Type B pancreatic cell (in vitro differentiated cells): Measurements from ENCODE around the gene STK17B. TPM values are rescaled to one million over a fixed set of nuclear protein-coding genes. Genes with fewer than 3 reads are reported as not detected.

ENCODE experiments used
- DNase-seq: peaks from one replicate; pipeline ENCODE4 v3.0.0; 2021; ENCODE audit warnings: mixed read lengths; ENCODE audit not compliant: unreplicated experiment; ENCODE audit errors: extremely low spot score
- H3K27ac Mint-ChIP-seq: 2 replicates; pipeline ENCODE4 v1.8.0; 2021; ENCODE audit warnings: mild to moderate bottlenecking, mixed read lengths
- H3K27me3 Mint-ChIP-seq: 2 replicates; pipeline ENCODE4 v1.8.0; 2021; ENCODE audit warnings: mixed read lengths
- H3K36me3 Mint-ChIP-seq: 2 replicates; pipeline ENCODE4 v1.8.0; 2021; ENCODE audit warnings: mixed read lengths
- H3K4me1 Mint-ChIP-seq: one replicate; pipeline ENCODE4 v1.8.0; 2021; ENCODE audit warnings: mixed read lengths; ENCODE audit not compliant: unreplicated experiment
- H3K4me3 Mint-ChIP-seq: 2 replicates; pipeline ENCODE4 v1.8.0; 2021; ENCODE audit warnings: mild to moderate bottlenecking, mixed read lengths
- H3K9me3 Mint-ChIP-seq: 2 replicates; pipeline ENCODE4 v1.8.0; 2021; ENCODE audit warnings: mixed read lengths
- CTCF ChIP-seq: fragments of 200-600 bp; sonication (generic); conservative IDR thresholded peaks from 2 replicates; pipeline ENCODE4 v1.5.0; 2021; ENCODE audit warnings: antibody characterized with exemption, mild to moderate bottlenecking
- total RNA-seq: library from RNA; stranded (reverse); gene quantifications from 2 replicates; pipeline ENCODE4 v1.2.1, GENCODE V29; 2021; ENCODE audit warnings: low replicate concordance

Gene STK17B
- total RNA-seq, 1 donor from 2014 or later: 20.0 TPM

GRCh38 chr2:196086517-196087368 lies 84.6 kb downstream of the STK17B start:
- Mint-ChIP-seq H3K4me1 (no peaks in the 10 kb centered on the region), H3K4me3 (no peak overlapping the region), H3K9me3 (no peaks in the 10 kb centered on the region), H3K36me3 (no peaks in the 10 kb centered on the region), H3K27ac (no peak overlapping the region), H3K27me3 (peaks cover 3% of the 10 kb centered on the region)
- DNase-seq: no peak
- TF ChIP-seq CTCF: no peak

- no peaks in the 10 kb centered on the region for H3K36me3 Mint-ChIP-seq
- no peak overlapping the region for H3K27ac Mint-ChIP-seq
These were observed 87.8 kb downstream of the STK17B start for GRCh38 chr2:196083601-196084000.

More at GRCh38 chr2:196083601-196084000, 87.8 kb downstream of the STK17B start:
- H3K4me1 Mint-ChIP-seq: no peaks in the 10 kb centered on the region
- H3K9me3 Mint-ChIP-seq: no peaks in the 10 kb centered on the region
- no peak for TF ChIP-seq CTCF
- H3K27me3 Mint-ChIP-seq: no peaks in the 10 kb centered on the region
- DNase-seq: no peak
- no peak overlapping the region for H3K4me3 Mint-ChIP-seq

Other genes with a start within 250 kb of the STK17B start
- gene DNAH7, start 102.7 kb downstream of the STK17B start, total RNA-seq: 1.4 and 7.5 TPM in 2 replicates